HG03342 (cell line): ENCODE measurements around the gene PGAM5.
A peak's percentile ranks its signal among the peaks of the same experiment; 100 is the strongest.
"Not testable (repeated sequence)": the region's sequence is repeated elsewhere in the genome, so short reads cannot be mapped to it uniquely, and the experiment has no call there.

Experiments
- ATAC-seq: cut with Tn5 transposase; IDR thresholded peaks from one replicate; pipeline ENCODE4 v1.9.1; 2021; ENCODE audit warnings: mild to moderate bottlenecking, moderate library complexity; ENCODE audit not compliant: unreplicated experiment

The PGAM5 gene

GRCh38 chr12:132741620-132742019, 31.0 kb downstream of the PGAM5 start:
- no peak for ATAC-seq

- ATAC-seq: no peak
Measured at GRCh38 chr12:132743831-132744230, 33.2 kb downstream of the PGAM5 start.

- ATAC-seq: no peak
Measured at GRCh38 chr12:132746613-132747012, 36.0 kb downstream of the PGAM5 start.

GRCh38 chr12:132747395-132747794, 36.8 kb downstream of the PGAM5 start:
- no peak for ATAC-seq

- no peak for ATAC-seq
Measured at GRCh38 chr12:132747896-132748295, 37.3 kb downstream of the PGAM5 start.

- ATAC-seq: no peak
Measured at GRCh38 chr12:132748319-132748718, 37.7 kb downstream of the PGAM5 start.

- not testable (repeated sequence) for ATAC-seq
Measured at GRCh38 chr12:132753670-132754069, 43.0 kb downstream of the PGAM5 start.

GRCh38 chr12:132754160-132754932, 43.7 kb downstream of the PGAM5 start:
- no peak for ATAC-seq

GRCh38 chr12:132758825-132759224, 48.2 kb downstream of the PGAM5 start:
- not testable (repeated sequence) for ATAC-seq

GRCh38 chr12:132759359-132759758, 48.7 kb downstream of the PGAM5 start:
- no peak for ATAC-seq

- peak; percentile 36 for ATAC-seq
Measured at GRCh38 chr12:132761032-132761920, 50.6 kb downstream of the PGAM5 start, which contains the start of gene ANKLE2. Gene ANKLE2, minus strand, starts transcription at chr12:132761832. Its CDS starts 34 bp downstream, at chr12:132761798.

- ATAC-seq: peak; percentile 82
Measured at GRCh38 chr12:132761921-132762583, 51.4 kb downstream of the PGAM5 start.

- ATAC-seq: no peak
Measured at GRCh38 chr12:132764231-132764630, 53.6 kb downstream of the PGAM5 start.

- ATAC-seq: no peak
Measured at GRCh38 chr12:132765361-132765760, 54.7 kb downstream of the PGAM5 start.

- no peak for ATAC-seq
Measured at GRCh38 chr12:132766380-132767085, 55.9 kb downstream of the PGAM5 start.

- peak; percentile 46 for ATAC-seq
Measured at GRCh38 chr12:132771126-132771838, 60.6 kb downstream of the PGAM5 start.
